Gastroesophageal sphincter (tissue), 4 donors: ENCODE measurements around the gene RILPL2. TPM values are rescaled to one million over a fixed set of nuclear protein-coding genes. Genes with fewer than 3 reads are reported as not detected.
A peak's percentile ranks its signal among the peaks of the same experiment; 100 is the strongest.
"Not testable (repeated sequence)": the region's sequence is repeated elsewhere in the genome, so short reads cannot be mapped to it uniquely, and the experiment has no call there.

Experiments
- ATAC-seq: fragments of 150-250 bp; one replicate; pipeline ENCODE4 v1.9.1; 2016; ENCODE audit warnings: mild to moderate bottlenecking, moderate library complexity
- H3K27ac ChIP-seq, 4 donors: fragments of 200-600 bp; sonication (generic) in 3 of 4; 1 replicate in 3 of 4; 2 replicates in 1 of 4; pipeline ENCODE4 v1.5.1; 2016 to 2019
- H3K27me3 ChIP-seq: fragments of 200-600 bp; sonication (generic); one replicate; pipeline ENCODE4 v1.5.1; 2019
- H3K36me3 ChIP-seq, 2 donors: fragments of 200-600 bp; sonication (generic); one replicate each; pipeline ENCODE4 v1.5.1; 2019; ENCODE audit warnings: control low read depth in 1 of 2
- H3K4me1 ChIP-seq, 3 donors: fragments of 200-600 bp; sonication (generic); 1 replicate in 2 of 3; 2 replicates in 1 of 3; pipeline ENCODE4 v1.5.1; 2016 to 2019; ENCODE audit warnings: control low read depth in 2 of 3
- H3K4me3 ChIP-seq, 2 donors: fragments of 200-600 bp; sonication (generic); one replicate each; pipeline ENCODE4 v1.5.1; 2019; ENCODE audit warnings: mild to moderate bottlenecking in 1 of 2, moderate library complexity in 1 of 2
- H3K9me3 ChIP-seq, 3 donors: fragments of 200-600 bp; sonication (generic); one replicate each; pipeline ENCODE4 v1.5.1; 2017 to 2019; ENCODE audit warnings: control low read depth in 2 of 3
- EP300 ChIP-seq: sonication (generic); formaldehyde crosslinking; IDR thresholded peaks from one replicate; pipeline ENCODE4 v1.6.1; 2017; ENCODE audit warnings: antibody characterized with exemption, mild to moderate bottlenecking
- POLR2A ChIP-seq, 2 donors: fragments of 450-650 bp; IDR thresholded peaks; one replicate each; pipeline ENCODE4 v1.6.1; 2017; ENCODE audit warnings: antibody characterized with exemption in 2 of 2, mild to moderate bottlenecking in 2 of 2, moderate library complexity in 1 of 2
- POLR2AphosphoS5 ChIP-seq: sonication (generic); formaldehyde crosslinking; IDR thresholded peaks from one replicate; pipeline ENCODE4 v1.6.1; 2017; ENCODE audit warnings: antibody characterized with exemption
- WGBS, 2 donors: methylation state at CpG; one replicate each; pipeline ENCODE4 v1.1.5; 2018; ENCODE audit warnings: low coverage in 1 of 2; 5-methylcytosine and 5-hydroxymethylcytosine counted together
- total RNA-seq, 4 donors: library from RNA; depleted of rRNA; stranded (reverse); fragments of >200 nt; gene quantifications; one replicate each; pipeline ENCODE4 v1.1.0, GENCODE V29; 2016
- TF ChIP-seq, protein P1 (sequence below), 4 experiments: fragments of 200-600 bp in 2 of 4; fragments of 450-650 bp in 2 of 4; sonication (generic) in 1 of 4; IDR thresholded peaks; one replicate each; pipeline ENCODE4 v1.5.1; 2017 to 2019; ENCODE audit warnings: antibody characterized with exemption in 4 of 4, mild to moderate bottlenecking in 2 of 4, moderate library complexity in 2 of 4

Gene RILPL2, protein sequence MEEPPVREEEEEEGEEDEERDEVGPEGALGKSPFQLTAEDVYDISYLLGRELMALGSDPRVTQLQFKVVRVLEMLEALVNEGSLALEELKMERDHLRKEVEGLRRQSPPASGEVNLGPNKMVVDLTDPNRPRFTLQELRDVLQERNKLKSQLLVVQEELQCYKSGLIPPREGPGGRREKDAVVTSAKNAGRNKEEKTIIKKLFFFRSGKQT
- total RNA-seq, result 1 to 10 TPM; 6.2 to 9.2 (median 7.9) TPM

DNA sequence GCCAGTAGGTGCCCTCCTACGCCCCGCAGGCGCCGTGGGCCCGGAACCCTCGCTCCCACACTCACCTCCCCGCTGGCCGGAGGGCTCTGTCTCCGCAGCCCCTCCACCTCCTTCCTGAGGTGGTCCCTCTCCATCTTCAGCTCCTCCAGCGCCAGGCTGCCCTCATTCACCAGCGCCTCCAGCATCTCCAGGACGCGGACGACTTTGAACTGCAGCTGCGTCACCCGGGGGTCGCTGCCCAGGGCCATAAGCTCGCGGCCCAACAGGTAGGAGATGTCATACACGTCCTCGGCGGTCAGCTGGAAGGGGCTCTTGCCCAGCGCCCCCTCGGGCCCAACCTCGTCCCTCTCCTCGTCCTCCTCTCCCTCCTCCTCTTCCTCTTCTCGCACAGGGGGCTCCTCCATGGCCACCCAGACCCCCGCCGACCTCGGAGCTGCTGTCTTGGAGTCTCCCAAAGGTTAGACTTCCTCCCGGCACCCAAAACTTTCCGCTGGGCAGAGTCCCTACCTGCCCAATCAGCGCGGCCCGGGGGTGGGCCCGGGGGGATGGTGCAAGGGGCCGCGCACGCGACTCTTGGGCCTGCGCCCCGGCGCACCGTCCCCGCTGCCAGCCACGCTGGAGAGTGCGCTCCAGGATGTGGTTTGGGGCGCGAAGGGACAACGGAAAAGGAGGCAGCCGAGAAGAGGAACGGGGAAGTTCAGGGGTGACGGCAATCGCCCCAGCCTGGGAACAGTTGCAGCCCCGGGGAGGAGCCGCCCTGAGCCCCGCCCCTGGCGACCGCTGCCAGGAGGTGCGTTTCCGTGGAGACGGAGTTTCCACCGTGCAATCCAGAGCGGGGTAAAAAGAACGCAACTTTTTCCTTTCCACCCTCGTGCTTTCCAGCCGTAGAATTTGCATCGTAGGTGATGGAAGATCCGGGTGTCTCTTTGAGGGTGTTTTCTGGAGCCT lies at the start of gene RILPL2:
TSS of gene RILPL2 (minus strand) at position 668 of the 948 bp plus-strand sequence. CDS start at position 404, 264 bp downstream.
- peak; percentile 97 for ATAC-seq
- peak within 1 kb of the TSS; percentile 51 to 90 for H3K4me3 ChIP-seq
- H3K27ac ChIP-seq, result peak within 1 kb of the TSS; percentile 7 to 87 (median 86)
- peak; percentile 64 for TF ChIP-seq POLR2AphosphoS5
- no peak for TF ChIP-seq EP300
- TF ChIP-seq, protein P1, sequence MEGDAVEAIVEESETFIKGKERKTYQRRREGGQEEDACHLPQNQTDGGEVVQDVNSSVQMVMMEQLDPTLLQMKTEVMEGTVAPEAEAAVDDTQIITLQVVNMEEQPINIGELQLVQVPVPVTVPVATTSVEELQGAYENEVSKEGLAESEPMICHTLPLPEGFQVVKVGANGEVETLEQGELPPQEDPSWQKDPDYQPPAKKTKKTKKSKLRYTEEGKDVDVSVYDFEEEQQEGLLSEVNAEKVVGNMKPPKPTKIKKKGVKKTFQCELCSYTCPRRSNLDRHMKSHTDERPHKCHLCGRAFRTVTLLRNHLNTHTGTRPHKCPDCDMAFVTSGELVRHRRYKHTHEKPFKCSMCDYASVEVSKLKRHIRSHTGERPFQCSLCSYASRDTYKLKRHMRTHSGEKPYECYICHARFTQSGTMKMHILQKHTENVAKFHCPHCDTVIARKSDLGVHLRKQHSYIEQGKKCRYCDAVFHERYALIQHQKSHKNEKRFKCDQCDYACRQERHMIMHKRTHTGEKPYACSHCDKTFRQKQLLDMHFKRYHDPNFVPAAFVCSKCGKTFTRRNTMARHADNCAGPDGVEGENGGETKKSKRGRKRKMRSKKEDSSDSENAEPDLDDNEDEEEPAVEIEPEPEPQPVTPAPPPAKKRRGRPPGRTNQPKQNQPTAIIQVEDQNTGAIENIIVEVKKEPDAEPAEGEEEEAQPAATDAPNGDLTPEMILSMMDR (IDR thresholded peaks at IDR 0.05), result peak in 1 of 4 experiments; percentile 36
- TF ChIP-seq POLR2A (IDR thresholded peaks at IDR 0.05), result peak; percentile 56 to 62
- 2% methylated on average over 9 of the region's 69 CpGs; no CpG with 5 or more reads in 1 of the 2 donors for WGBS, 2 donors
- H3K36me3 ChIP-seq, result peaks cover 0 to 2% of the 10 kb centered on the region in 2 donors
- no peaks in the 10 kb centered on the region for H3K9me3 ChIP-seq
- H3K4me1 ChIP-seq, result peaks cover 0 to 48% (median 13%) of the 10 kb centered on the region in 3 donors
- H3K27me3 ChIP-seq, result no peaks in the 10 kb centered on the region

DNA sequence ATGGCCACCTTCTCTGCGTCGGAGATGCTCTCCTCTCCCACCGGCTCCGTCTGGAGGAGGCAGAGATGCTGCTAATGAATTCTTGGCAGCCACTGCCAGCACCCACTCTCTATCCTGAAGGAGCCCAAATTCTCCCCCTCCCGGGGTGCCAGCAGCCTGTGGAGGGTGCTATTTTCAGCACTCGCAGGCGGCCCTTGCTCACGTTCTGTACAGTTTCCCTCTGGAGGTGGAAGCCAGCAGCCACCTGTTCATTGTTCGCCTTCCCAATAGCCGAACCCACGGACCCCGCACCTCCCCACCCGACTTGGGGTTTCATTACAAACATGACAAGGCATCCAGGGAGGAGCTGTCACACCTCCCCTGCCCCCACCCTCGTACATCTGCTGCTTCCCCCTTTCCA lies 49.3 kb upstream of the RILPL2 start:
- Histone ChIP-seq H3K36me3 (peaks cover 0 to 59% of the 10 kb centered on the region in 2 donors), H3K4me1 (peaks cover 0 to 3% (median 0%) of the 10 kb centered on the region in 3 donors), H3K27me3 (no peaks in the 10 kb centered on the region), H3K4me3 (no peak overlapping the region), H3K27ac (no peak overlapping the region), H3K9me3 (no peaks in the 10 kb centered on the region)
- ATAC-seq, result no peak
- no peak for TF ChIP-seq POLR2A (IDR thresholded peaks at IDR 0.05)
- TF ChIP-seq, protein P1 (IDR thresholded peaks at IDR 0.05), result no peak
- TF ChIP-seq POLR2AphosphoS5, result no peak
- TF ChIP-seq EP300, result no peak
- WGBS, 2 donors, result 75 to 78% methylated on average over 6 to 10 of the region's 14 CpGs

DNA sequence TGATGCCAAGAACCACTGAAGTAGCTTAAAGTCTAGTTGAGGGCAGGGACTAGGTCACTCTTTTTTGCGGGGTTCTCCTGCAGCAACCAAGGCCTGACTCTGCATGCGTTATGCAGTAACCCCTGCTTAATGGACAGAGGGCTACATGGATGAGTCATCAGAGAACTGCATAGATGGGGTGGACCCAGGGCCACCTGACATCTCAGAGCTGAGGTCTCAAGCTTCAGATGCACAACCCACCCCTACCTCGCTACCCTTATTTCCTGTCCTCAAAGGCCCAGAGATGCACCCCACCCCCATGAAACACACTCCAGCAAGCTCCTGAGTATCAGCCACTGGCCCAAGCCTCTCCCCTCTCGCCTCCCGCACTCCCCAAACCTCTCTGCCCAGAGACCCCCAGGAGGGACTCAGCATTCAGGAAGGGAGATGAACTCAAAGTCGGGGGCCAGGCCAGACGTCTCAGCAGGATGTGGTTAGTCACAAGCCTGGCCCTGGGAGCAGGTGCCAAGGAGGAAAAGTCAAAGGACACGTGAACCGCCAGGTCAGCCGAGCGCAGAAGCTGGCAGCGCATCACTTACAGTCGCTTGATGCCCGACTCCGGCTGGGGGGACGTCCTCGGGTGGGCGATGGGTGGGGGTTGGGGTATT lies 47.2 kb upstream of the RILPL2 start:
- Histone ChIP-seq H3K36me3 (peaks cover 0 to 57% of the 10 kb centered on the region in 2 donors), H3K27ac (no peak overlapping the region), H3K4me1 (peaks cover 0 to 9% (median 0%) of the 10 kb centered on the region in 3 donors), H3K4me3 (no peak overlapping the region), H3K9me3 (no peaks in the 10 kb centered on the region), H3K27me3 (no peaks in the 10 kb centered on the region)
- no peak for ATAC-seq
- no peak for TF ChIP-seq POLR2A (IDR thresholded peaks at IDR 0.05)
- no peak for TF ChIP-seq EP300
- no peak for TF ChIP-seq POLR2AphosphoS5
- TF ChIP-seq, protein P1 (IDR thresholded peaks at IDR 0.05), result no peak
- 100% methylated on average over 1 of the region's 18 CpGs; no CpG with 5 or more reads in 1 of the 2 donors for WGBS, 2 donors

DNA sequence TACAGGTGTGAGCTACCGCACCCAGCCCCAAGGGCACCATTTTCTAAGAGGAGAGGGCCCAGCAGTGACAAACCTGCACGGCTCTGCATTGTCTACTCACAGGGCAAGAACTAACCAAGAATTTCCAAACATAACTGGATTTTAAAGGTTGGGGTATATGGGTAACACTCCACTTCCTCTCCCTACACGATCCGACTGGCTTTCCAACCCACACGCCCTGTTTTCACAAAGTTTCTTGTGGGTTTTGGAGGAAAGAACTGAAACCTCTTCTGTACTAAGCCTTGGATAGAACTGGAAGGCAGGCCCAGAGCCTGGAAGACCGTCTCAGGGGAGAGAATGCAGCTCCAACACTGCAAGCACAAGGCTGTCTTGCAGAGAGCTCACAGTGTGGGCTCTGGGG lies 46.4 kb upstream of the RILPL2 start:
- Histone ChIP-seq H3K36me3 (peaks cover 0 to 62% of the 10 kb centered on the region in 2 donors), H3K27me3 (no peaks in the 10 kb centered on the region), H3K27ac (no peak overlapping the region), H3K9me3 (no peaks in the 10 kb centered on the region), H3K4me3 (no peak overlapping the region), H3K4me1 (peaks cover 0 to 9% (median 0%) of the 10 kb centered on the region in 3 donors)
- 76 to 100% methylated on average over 1 to 4 of the region's 6 CpGs for WGBS, 2 donors
- TF ChIP-seq EP300, result no peak
- TF ChIP-seq POLR2AphosphoS5, result no peak
- no peak for TF ChIP-seq POLR2A (IDR thresholded peaks at IDR 0.05)
- TF ChIP-seq, protein P1 (IDR thresholded peaks at IDR 0.05), result no peak
- ATAC-seq, result no peak

DNA sequence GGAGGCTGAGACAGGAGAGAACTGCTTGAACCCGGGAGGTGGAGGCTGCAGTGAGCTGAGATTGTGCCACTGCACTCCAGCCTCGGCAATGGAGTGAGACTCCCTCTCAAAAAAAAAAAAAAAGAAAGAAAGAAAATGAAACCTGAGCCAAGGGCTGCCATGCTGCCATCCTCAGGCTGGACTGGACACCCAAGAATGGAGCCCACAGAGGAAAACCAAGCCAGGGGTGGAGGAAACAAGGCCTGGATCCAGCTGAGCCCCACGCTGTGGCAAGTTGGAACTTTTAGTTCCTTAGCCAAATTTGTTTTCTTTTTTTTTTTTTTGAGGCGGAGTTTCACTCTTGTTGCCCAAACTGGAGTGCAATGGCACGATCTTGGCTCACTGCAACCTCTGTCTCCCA lies 44.8 kb upstream of the RILPL2 start:
- Histone ChIP-seq H3K36me3 (peaks cover 0 to 71% of the 10 kb centered on the region in 2 donors), H3K27ac (peak overlapping the region in 1 of 4 donors; percentile 18)
- WGBS, 2 donors, result 93% methylated on average over 3 to 5 of the region's 5 CpGs
- not testable (repeated sequence) for H3K27me3 ChIP-seq, H3K9me3 ChIP-seq, H3K4me3 ChIP-seq, H3K4me1 ChIP-seq, ATAC-seq
